ENCODE measurements around the gene RHNO1. TPM values are rescaled to one million over a fixed set of nuclear protein-coding genes. Genes with fewer than 3 reads are reported as not detected.

RHNO1 gene
- total RNA-seq, 2 experiments from 2014 or later, result 43.4 to 49.2 TPM

DNA sequence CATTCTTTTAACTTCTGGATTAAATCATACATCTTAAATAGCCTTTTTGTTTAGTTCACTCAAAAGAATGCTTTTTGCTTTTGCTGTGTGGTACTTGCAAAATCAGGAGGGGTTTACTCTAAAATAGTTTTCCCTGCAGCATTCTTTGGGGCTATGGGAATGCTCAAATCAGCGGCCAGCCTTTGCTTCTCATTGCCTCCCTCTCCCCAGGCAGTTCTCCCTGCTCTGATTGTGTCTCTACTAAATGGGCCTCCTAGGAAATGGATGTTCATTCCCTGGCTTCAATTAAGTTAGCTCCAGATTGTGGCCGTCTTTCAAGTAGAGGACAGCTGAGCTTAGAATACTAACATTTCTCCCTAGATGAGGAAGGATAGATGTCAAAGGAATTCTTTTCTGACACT lies 18.0 kb downstream of the RHNO1 start:
- CTCF ChIA-PET, result interaction anchor here (0.7 to 1.0 kb wide), 2 partner anchors 10 to 28 kb away, joined by 3 to 4 read pairs; no protein-coding TSS in a partner anchor
- Mint-ChIP-seq H3K9me3 (ENCODE audit: low read depth) (no peaks in the 10 kb centered on the region), H3K4me1 (peaks cover 19% of the 10 kb centered on the region), H3K36me3 (no peaks in the 10 kb centered on the region), H3K4me3 (no peak overlapping the region), H3K27me3 (no peaks in the 10 kb centered on the region), H3K27ac (no peak overlapping the region)
- ATAC-seq (no peak), DNase-seq (no peak)

DNA sequence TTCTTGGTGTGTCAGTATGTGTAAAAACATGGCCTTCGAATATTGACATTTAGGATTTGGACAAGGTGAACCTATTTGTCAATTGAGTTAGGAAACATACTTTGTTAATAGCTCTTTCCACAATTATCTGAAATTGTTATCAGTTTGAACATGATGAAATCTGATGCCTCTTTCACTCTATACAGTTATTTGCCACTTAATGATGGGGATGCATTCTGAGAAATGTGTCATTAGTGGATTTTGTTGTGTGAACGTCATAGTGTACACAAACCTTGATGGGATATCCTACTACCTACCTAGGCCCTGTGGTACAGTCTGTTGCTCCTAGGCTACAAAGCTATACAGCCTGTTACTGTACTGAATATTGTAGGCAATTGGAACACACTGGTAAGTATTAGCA lies 18.5 kb downstream of the RHNO1 start:
- no peak for DNase-seq
- H3K27me3 Mint-ChIP-seq, result no peaks in the 10 kb centered on the region
- ATAC-seq, result no peak
- H3K27ac Mint-ChIP-seq, result no peak overlapping the region
- peaks cover 15% of the 10 kb centered on the region for H3K4me1 Mint-ChIP-seq
- H3K4me3 Mint-ChIP-seq, result no peak overlapping the region
- H3K36me3 Mint-ChIP-seq, result no peaks in the 10 kb centered on the region
- no peaks in the 10 kb centered on the region for H3K9me3 Mint-ChIP-seq (ENCODE audit: low read depth)
- CTCF ChIA-PET, result interaction anchor here (0.7 kb wide), 1 partner anchor 28 kb away, joined by 3 read pairs; no protein-coding TSS in a partner anchor

- H3K4me1 Mint-ChIP-seq, result peaks cover 7% of the 10 kb centered on the region
- no peaks in the 10 kb centered on the region for H3K27me3 Mint-ChIP-seq
- H3K9me3 Mint-ChIP-seq (ENCODE audit: low read depth), result no peaks in the 10 kb centered on the region
- no peak overlapping the region for H3K27ac Mint-ChIP-seq
- H3K4me3 Mint-ChIP-seq, result no peak overlapping the region
- no peaks in the 10 kb centered on the region for H3K36me3 Mint-ChIP-seq
- DNase-seq (no peak), ATAC-seq (no peak)
- CTCF ChIA-PET, result no interaction called here
Observed at GRCh38 chr12:2897418-2897817, 20.4 kb downstream of the RHNO1 start.

DNA sequence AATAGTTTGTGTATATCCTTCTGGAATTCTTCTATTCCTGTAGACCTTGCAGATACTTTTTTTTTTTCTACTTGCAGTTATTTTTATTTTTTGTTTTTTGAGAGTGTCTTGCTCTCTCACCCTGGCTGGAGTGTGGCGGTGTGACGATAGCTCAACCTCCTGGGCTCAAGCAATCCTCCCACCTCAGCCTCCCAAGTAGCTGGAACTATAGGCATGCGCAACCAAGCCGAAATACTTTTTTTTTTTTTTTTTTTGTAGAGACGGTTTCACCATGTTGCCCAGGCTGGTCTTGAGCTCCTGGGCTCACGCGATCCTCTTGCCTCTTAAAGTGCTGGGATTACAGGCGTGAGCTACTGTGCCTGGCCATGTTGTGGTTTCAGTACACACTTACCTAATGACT lies 23.6 kb downstream of the RHNO1 start:
- no peak for ATAC-seq
- Mint-ChIP-seq H3K4me3 (no peak overlapping the region), H3K4me1 (peaks cover under 1% of the 10 kb centered on the region), H3K36me3 (no peaks in the 10 kb centered on the region), H3K9me3 (ENCODE audit: low read depth) (no peaks in the 10 kb centered on the region), H3K27ac (no peak overlapping the region), H3K27me3 (no peaks in the 10 kb centered on the region)
- CTCF ChIA-PET, result interaction anchor here (1.2 to 1.7 kb wide), 2 partner anchors 11 to 44 kb away, joined by 5 read pairs; no protein-coding TSS in a partner anchor
- no peak for DNase-seq

DNA sequence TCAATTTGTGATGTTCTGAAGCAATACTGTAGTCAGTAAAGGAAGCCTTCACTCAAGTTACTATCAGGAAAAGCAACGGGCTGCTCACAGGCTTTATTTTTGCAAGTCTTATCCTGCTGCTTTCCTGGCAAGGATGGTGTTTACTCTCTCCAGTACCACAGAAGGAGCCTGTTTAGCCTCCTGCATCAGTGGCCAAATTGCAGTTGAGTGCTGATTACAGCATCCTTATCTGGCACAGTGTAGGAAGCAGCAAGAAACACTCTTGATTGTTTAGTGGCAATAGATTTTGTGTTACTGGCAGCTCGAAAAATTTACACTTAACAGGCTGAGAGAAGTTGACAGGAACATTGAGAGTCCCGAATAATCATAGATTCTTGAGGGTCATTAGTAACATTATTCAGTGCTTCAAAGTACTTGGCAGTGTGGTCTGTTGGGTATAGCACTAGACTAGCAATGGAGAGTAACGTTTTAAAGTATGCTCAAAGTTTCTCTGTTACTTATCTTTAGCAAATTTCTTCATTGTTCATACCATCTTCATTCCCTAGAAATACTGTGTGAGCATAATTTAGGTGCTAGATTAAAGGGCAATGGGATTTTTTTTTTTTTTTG lies 25.4 kb downstream of the RHNO1 start:
- Mint-ChIP-seq H3K4me1 (no peaks in the 10 kb centered on the region), H3K27ac (no peak overlapping the region), H3K36me3 (no peaks in the 10 kb centered on the region), H3K9me3 (ENCODE audit: low read depth) (no peaks in the 10 kb centered on the region), H3K27me3 (no peaks in the 10 kb centered on the region), H3K4me3 (no peak overlapping the region)
- ATAC-seq (no peak), DNase-seq (no peak)
- CTCF ChIA-PET, result interaction anchor here (1.5 to 1.7 kb wide), 2 partner anchors 10 to 42 kb away, joined by 4 to 5 read pairs; no protein-coding TSS in a partner anchor

GRCh38 chr12:2904260-2904659 lies 27.2 kb downstream of the RHNO1 start:
- CTCF ChIA-PET, result no interaction called here
- Mint-ChIP-seq H3K27me3 (no peaks in the 10 kb centered on the region), H3K4me3 (no peak overlapping the region), H3K36me3 (no peaks in the 10 kb centered on the region), H3K4me1 (no peaks in the 10 kb centered on the region), H3K9me3 (ENCODE audit: low read depth) (no peaks in the 10 kb centered on the region), H3K27ac (no peak overlapping the region)
- DNase-seq (no peak), ATAC-seq (no peak)

DNA sequence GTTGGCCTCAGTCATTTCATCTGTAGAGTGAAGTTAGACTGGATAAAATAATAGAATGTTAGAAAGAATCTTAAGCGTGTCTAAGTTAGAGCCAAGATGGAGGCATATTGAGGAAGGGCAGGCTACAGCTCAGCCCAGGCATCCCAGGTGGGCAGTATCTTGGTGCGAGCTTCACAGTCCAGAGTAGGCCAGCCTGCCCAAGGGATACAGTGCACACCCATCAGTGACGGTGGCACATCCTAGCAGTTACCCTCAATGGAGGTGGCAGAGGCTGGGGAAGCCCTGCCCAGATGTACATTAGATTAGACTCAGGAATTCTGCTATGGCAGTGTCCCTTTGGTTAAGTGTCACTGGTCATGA lies 35.2 kb downstream of the RHNO1 start:
- ATAC-seq (no peak), DNase-seq (no peak)
- no peaks in the 10 kb centered on the region for H3K4me1 Mint-ChIP-seq
- CTCF ChIA-PET, result interaction anchor here (0.8 to 0.9 kb wide), 2 partner anchors 11 to 27 kb away, joined by 3 to 5 read pairs; no protein-coding TSS in a partner anchor
- H3K27ac Mint-ChIP-seq, result no peak overlapping the region
- peaks cover 3% of the 10 kb centered on the region for H3K36me3 Mint-ChIP-seq
- H3K9me3 Mint-ChIP-seq (ENCODE audit: low read depth), result no peaks in the 10 kb centered on the region
- no peaks in the 10 kb centered on the region for H3K27me3 Mint-ChIP-seq
- no peak overlapping the region for H3K4me3 Mint-ChIP-seq

DNA sequence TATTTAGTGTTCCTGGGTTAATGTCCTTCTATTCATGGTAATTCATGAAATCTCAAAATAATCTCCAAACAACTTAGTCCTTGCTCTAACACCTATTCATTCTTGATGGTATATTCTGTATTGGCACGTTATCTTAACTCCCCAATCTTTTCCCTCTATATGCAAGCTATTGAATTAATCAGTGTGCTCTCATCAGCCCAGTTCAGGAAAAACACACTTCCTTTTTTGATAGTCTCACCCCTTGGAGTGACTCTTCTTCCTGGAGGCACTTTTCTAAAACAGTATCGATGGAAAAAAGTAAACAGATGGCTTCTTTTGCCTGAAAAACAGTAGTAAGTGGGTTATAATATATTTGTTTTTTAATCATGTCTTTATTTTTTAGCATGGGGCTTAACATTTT lies 42.2 kb downstream of the RHNO1 start:
- Mint-ChIP-seq H3K4me3 (no peak overlapping the region), H3K4me1 (no peaks in the 10 kb centered on the region), H3K36me3 (peaks cover 9% of the 10 kb centered on the region), H3K27me3 (no peaks in the 10 kb centered on the region), H3K27ac (no peak overlapping the region), H3K9me3 (ENCODE audit: low read depth) (no peaks in the 10 kb centered on the region)
- ATAC-seq (no peak), DNase-seq (no peak)
- CTCF ChIA-PET, result no interaction called here

DNA sequence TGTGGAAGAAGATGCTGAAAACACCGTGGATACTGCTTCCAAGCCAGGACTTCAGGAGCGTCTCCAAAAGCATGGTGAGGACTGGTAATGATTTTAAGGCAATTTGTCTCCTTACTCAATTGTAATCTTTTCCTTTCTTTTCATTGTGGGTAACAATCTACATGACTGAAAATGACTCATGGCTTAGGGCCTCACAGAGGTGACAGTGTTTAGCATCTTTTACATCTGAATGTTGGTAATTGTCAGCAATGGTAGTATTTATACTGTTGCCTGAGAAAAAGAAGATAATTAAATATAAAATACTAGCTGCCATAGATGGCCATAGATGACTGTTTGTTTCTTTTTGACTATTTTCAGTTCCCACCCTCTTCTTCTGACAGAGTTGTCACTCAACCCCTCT lies 45.3 kb downstream of the RHNO1 start:
- peaks cover 7% of the 10 kb centered on the region for H3K36me3 Mint-ChIP-seq
- H3K27ac Mint-ChIP-seq, result no peak overlapping the region
- CTCF ChIA-PET, result no interaction called here
- no peak for ATAC-seq
- no peak overlapping the region for H3K4me3 Mint-ChIP-seq
- no peaks in the 10 kb centered on the region for H3K9me3 Mint-ChIP-seq (ENCODE audit: low read depth)
- DNase-seq, result no peak
- peaks cover 6% of the 10 kb centered on the region for H3K4me1 Mint-ChIP-seq
- H3K27me3 Mint-ChIP-seq, result no peaks in the 10 kb centered on the region

DNA sequence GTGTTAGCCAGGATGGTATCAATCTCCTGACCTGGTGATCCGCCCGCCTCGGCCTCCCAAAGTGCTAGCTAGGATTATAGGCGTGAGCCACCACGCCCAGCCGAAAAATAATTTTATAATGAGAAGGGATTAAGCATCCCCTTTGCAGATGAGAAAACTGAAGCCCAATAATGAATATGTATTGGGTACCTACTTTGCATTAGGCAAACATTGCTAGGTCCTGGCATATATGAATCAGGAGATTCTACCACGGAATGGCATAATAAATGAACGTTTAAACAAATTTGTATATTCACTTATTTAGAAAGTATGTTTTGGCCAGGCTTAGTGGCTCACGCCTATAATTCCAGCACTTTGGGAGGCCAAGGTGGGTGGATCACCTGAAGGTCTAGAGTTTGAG lies 46.0 kb downstream of the RHNO1 start:
- ATAC-seq, result no peak
- H3K4me1 Mint-ChIP-seq, result peaks cover 6% of the 10 kb centered on the region
- CTCF ChIA-PET, result no interaction called here
- no peak overlapping the region for H3K4me3 Mint-ChIP-seq
- H3K27me3 Mint-ChIP-seq, result no peaks in the 10 kb centered on the region
- H3K36me3 Mint-ChIP-seq, result peaks cover 7% of the 10 kb centered on the region
- H3K9me3 Mint-ChIP-seq (ENCODE audit: low read depth), result no peaks in the 10 kb centered on the region
- DNase-seq, result no peak
- H3K27ac Mint-ChIP-seq, result no peak overlapping the region

DNA sequence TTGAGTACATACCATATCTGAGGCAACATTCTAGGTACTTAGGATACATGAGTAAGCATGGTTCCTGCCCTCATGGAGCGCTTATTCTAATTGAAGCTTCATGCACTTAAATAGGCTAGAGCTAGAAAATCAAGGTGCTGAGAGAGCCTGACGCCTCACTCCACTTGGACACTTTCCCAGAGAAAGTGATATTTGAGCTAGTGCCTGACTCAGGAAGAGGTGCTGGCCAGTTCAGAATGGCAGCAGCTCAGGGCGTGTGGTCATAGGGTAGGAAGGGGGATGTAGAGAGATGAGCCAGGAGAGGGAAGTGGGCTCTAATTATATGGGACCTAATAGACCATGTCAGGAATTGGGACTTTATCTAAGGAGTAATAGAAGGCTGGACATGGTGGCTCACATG lies 47.0 kb downstream of the RHNO1 start:
- Mint-ChIP-seq H3K4me1 (peaks cover 6% of the 10 kb centered on the region), H3K36me3 (peaks cover 7% of the 10 kb centered on the region), H3K4me3 (no peak overlapping the region), H3K9me3 (ENCODE audit: low read depth) (no peaks in the 10 kb centered on the region), H3K27ac (no peak overlapping the region), H3K27me3 (no peaks in the 10 kb centered on the region)
- CTCF ChIA-PET, result interaction anchor here (1.1 to 1.4 kb wide), 2 partner anchors 14 to 24 kb away, joined by 3 read pairs; no protein-coding TSS in a partner anchor
- DNase-seq, result no peak
- no peak for ATAC-seq

DNA sequence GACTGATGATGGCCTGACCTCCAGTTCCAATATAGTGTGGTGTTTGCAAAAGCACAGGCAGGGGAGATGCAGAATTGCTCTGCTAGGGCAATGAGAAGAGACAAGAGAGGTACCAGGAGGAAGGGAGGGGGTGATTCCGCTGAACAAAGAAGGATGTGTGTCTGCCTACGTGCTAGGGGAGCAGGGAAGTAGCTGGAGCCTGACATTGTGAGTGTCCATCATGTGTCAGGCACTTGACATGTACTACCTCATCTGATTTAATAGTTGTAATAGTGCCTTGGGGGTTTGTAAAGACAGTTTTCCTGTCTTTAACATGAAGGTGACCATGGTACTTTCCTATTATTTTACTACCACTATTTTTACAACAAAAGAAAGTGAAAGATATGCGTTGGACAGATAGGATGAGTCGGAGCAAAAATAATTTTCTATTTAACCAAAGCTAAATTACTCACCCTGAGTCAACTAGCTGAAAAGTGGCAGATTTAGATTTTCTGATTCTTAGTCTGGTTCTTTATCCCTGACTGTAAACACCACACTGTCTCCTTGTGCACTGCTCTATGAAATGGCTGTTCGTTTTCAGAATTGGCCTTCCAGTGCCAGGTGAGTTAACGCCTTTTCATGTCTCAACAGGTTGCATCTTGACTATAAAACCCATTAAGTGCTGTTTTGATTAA lies 48.4 kb downstream of the RHNO1 start:
- no peak overlapping the region for H3K27ac Mint-ChIP-seq
- H3K27me3 Mint-ChIP-seq, result no peaks in the 10 kb centered on the region
- peaks cover 7% of the 10 kb centered on the region for H3K36me3 Mint-ChIP-seq
- ATAC-seq (no peak), DNase-seq (no peak)
- peaks cover 6% of the 10 kb centered on the region for H3K4me1 Mint-ChIP-seq
- H3K4me3 Mint-ChIP-seq, result no peak overlapping the region
- H3K9me3 Mint-ChIP-seq (ENCODE audit: low read depth), result no peaks in the 10 kb centered on the region
- CTCF ChIA-PET, result interaction anchor here (1.4 kb wide), 1 partner anchor 13 kb away, joined by 3 read pairs; no protein-coding TSS in a partner anchor

DNA sequence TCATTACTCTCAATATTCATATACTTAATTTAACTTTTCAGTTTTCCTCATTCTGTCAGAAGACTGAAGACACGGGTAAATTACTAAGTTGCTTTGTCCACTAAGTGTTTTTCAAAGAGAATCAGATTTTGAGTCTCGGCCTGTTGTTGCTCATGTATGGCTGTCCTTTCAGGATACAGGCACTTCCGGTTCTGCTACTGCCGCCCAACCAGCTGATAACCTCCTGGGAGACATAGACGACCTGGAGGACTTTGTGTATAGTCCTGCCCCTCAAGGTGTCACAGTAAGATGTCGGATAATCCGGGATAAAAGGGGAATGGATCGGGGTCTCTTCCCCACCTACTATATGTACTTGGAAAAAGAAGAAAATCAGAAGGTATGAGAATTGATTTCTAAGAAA lies 53.8 kb downstream of the RHNO1 start:
- DNase-seq (no peak), ATAC-seq (no peak)
- Mint-ChIP-seq H3K36me3 (peaks cover 3% of the 10 kb centered on the region), H3K9me3 (ENCODE audit: low read depth) (no peaks in the 10 kb centered on the region), H3K27me3 (no peaks in the 10 kb centered on the region), H3K4me3 (no peak overlapping the region), H3K27ac (no peak overlapping the region), H3K4me1 (peaks cover under 1% of the 10 kb centered on the region)
- CTCF ChIA-PET, result no interaction called here

DNA sequence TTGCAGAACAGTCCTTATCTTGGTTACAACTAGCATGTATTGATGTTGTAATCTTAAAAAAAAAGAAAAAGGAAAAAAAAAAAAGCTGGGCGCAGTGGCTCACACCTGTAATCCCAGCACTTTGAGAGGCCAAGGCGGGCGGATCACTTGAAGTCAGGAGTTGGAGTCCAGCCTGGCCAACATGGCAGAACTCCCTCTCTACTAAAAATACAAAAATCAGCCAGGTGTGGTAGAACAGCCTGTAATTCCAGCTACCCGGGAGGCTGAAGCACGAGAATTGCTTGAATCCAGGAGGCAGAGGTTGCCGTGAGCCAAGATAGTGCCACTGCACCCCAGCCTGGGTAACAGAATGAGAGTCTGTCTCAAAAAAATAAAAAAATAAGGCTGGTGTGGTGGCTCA lies 56.6 kb downstream of the RHNO1 start:
- no peak overlapping the region for H3K4me3 Mint-ChIP-seq
- H3K36me3 Mint-ChIP-seq, result peaks cover 5% of the 10 kb centered on the region
- no peak for DNase-seq
- H3K27me3 Mint-ChIP-seq, result no peaks in the 10 kb centered on the region
- no peak overlapping the region for H3K27ac Mint-ChIP-seq
- no peak for ATAC-seq
- H3K4me1 Mint-ChIP-seq, result no peaks in the 10 kb centered on the region
- H3K9me3 Mint-ChIP-seq (ENCODE audit: low read depth), result no peaks in the 10 kb centered on the region
- CTCF ChIA-PET, result interaction anchor here (0.6 to 1.2 kb wide), 2 partner anchors 48 to 871 kb away, joined by 3 to 4 read pairs; no protein-coding TSS in a partner anchor

Measured in activated CD8-positive, alpha-beta memory T cell treated with anti-CD3 and anti-CD28 coated beads, Interleukin-2, amount 10 ng/mL, durations not matched to agents 7 days and 5 days (primary cell).